Measurements from ENCODE around the gene SLC25A25.

GRCh38 chr9:128089299-128089698, 21.3 kb downstream of the SLC25A25 start:
- TF ChIP-seq CTCF (IDR thresholded peaks at IDR 0.05), result no peak
- TF ChIP-seq POLR2A (IDR thresholded peaks at IDR 0.05), result no peak
- TF ChIP-seq POLR2AphosphoS5 (IDR thresholded peaks at IDR 0.05), result no peak

Data from prostate gland (tissue), 2 donors.